ENCODE measurements around the gene KCNJ9.

- TF ChIP-seq CTCF (conservative IDR thresholded peaks at IDR 0.05; ENCODE audit: low read length) (no peak), EZH2phosphoT487 (IDR thresholded peaks at IDR 0.05; ENCODE audit: borderline replicate concordance) (no peak)
Observed at GRCh38 chr1:160098852-160099561, 17.7 kb downstream of the KCNJ9 start.
